Measurements from ENCODE around the gene TSPAN9.

Gene TSPAN9

GRCh38 chr12:3251691-3252090 is 174.5 kb downstream of the TSPAN9 start:
- no peak for DNase-seq
- H3K4me3 Mint-ChIP-seq: no peak overlapping the region
- H3K4me1 Mint-ChIP-seq: peaks cover 74% of the 10 kb centered on the region
- peaks cover 5% of the 10 kb centered on the region for H3K36me3 Mint-ChIP-seq (ENCODE audit: low read depth)
- no peaks in the 10 kb centered on the region for H3K9me3 Mint-ChIP-seq
- no peak overlapping the region for H3K27ac Mint-ChIP-seq
- TF ChIP-seq CTCF (IDR thresholded peaks at IDR 0.05): no peak
- H3K27me3 Mint-ChIP-seq (ENCODE audit: low read depth, poor library complexity): peaks cover 12% of the 10 kb centered on the region

GRCh38 chr12:3252450-3252891 is 175.3 kb downstream of the TSPAN9 start:
- Mint-ChIP-seq H3K4me3 (no peak overlapping the region), H3K27me3 (ENCODE audit: low read depth, poor library complexity) (peaks cover 11% of the 10 kb centered on the region), H3K36me3 (ENCODE audit: low read depth) (peaks cover 5% of the 10 kb centered on the region), H3K4me1 (peaks cover 81% of the 10 kb centered on the region), H3K27ac (no peak overlapping the region), H3K9me3 (no peaks in the 10 kb centered on the region)
- no peak for TF ChIP-seq CTCF (IDR thresholded peaks at IDR 0.05)
- DNase-seq: no peak

GRCh38 chr12:3253682-3254275 is 176.6 kb downstream of the TSPAN9 start:
- peaks cover 12% of the 10 kb centered on the region for H3K27me3 Mint-ChIP-seq (ENCODE audit: low read depth, poor library complexity)
- TF ChIP-seq CTCF (IDR thresholded peaks at IDR 0.05): no peak
- no peak overlapping the region for H3K27ac Mint-ChIP-seq
- DNase-seq: no peak
- H3K4me3 Mint-ChIP-seq: no peak overlapping the region
- peaks cover 5% of the 10 kb centered on the region for H3K36me3 Mint-ChIP-seq (ENCODE audit: low read depth)
- peaks cover 75% of the 10 kb centered on the region for H3K4me1 Mint-ChIP-seq
- H3K9me3 Mint-ChIP-seq: no peaks in the 10 kb centered on the region

- DNase-seq: no peak
- Mint-ChIP-seq H3K4me3 (no peak overlapping the region), H3K36me3 (ENCODE audit: low read depth) (no peaks in the 10 kb centered on the region), H3K27me3 (ENCODE audit: low read depth, poor library complexity) (peaks cover 10% of the 10 kb centered on the region), H3K9me3 (no peaks in the 10 kb centered on the region), H3K27ac (no peak overlapping the region), H3K4me1 (peaks cover 77% of the 10 kb centered on the region)
- TF ChIP-seq CTCF (IDR thresholded peaks at IDR 0.05): no peak
These were observed 177.9 kb downstream of the TSPAN9 start for GRCh38 chr12:3255057-3255456.

- no peak for TF ChIP-seq CTCF (IDR thresholded peaks at IDR 0.05)
- no peaks in the 10 kb centered on the region for H3K9me3 Mint-ChIP-seq
- no peak for DNase-seq
- no peak overlapping the region for H3K4me3 Mint-ChIP-seq
- H3K27me3 Mint-ChIP-seq (ENCODE audit: low read depth, poor library complexity): peaks cover 14% of the 10 kb centered on the region
- no peak overlapping the region for H3K27ac Mint-ChIP-seq
- H3K36me3 Mint-ChIP-seq (ENCODE audit: low read depth): no peaks in the 10 kb centered on the region
- H3K4me1 Mint-ChIP-seq: peaks cover 73% of the 10 kb centered on the region
These were observed 179.0 kb downstream of the TSPAN9 start for GRCh38 chr12:3256103-3256631.

GRCh38 chr12:3257411-3257810 is 180.2 kb downstream of the TSPAN9 start:
- H3K4me3 Mint-ChIP-seq: no peak overlapping the region
- H3K9me3 Mint-ChIP-seq: no peaks in the 10 kb centered on the region
- peaks cover 70% of the 10 kb centered on the region for H3K4me1 Mint-ChIP-seq
- DNase-seq: no peak
- H3K27me3 Mint-ChIP-seq (ENCODE audit: low read depth, poor library complexity): peaks cover 14% of the 10 kb centered on the region
- no peaks in the 10 kb centered on the region for H3K36me3 Mint-ChIP-seq (ENCODE audit: low read depth)
- TF ChIP-seq CTCF (IDR thresholded peaks at IDR 0.05): no peak
- no peak overlapping the region for H3K27ac Mint-ChIP-seq
